ENCODE results near the gene DDX3X.
"Not testable (repeated sequence)": the region's sequence is repeated elsewhere in the genome, so short reads cannot be mapped to it uniquely, and the experiment has no call there.

The DDX3X gene

DNA sequence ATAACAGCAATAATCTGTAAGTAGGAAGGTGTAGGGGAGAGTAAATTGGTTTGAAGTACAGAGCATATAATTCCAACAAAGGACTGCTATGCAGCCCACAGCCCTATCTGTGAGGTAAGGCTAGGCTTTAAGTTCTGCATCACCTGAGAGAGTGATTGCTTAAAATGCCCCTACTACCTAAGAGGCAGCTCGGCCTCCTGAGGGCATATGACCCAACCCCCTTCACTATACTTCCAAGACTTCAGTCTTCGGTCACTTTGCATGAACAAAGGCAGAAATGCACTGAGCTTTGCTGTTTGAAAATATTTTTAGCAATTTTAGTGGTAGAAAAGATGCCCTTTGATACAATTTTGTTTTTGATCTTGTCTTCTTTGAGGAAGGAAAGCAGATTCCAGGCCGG is 4.9 kb upstream of the DDX3X start:
- DNase-seq: no peak

DNA sequence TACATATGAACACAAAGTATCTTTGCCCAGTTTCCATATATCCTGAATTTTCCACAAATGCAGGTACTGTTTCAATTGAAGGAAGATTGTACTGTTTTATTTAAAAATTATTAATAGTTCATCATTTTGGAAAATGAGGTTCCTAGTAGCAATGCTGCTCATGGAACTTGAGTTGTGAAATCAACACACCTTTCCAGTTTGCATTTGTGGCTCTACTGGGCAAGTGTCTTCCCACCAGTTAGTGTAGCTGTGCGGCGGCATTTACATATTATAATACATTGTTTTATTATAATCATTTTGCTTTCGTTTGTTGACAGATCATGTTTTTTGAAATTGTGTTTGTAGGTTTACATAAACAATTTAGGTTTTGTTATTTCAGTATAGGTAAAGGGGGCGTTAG is 2.0 kb upstream of the DDX3X start:
- DNase-seq: no peak

DNA sequence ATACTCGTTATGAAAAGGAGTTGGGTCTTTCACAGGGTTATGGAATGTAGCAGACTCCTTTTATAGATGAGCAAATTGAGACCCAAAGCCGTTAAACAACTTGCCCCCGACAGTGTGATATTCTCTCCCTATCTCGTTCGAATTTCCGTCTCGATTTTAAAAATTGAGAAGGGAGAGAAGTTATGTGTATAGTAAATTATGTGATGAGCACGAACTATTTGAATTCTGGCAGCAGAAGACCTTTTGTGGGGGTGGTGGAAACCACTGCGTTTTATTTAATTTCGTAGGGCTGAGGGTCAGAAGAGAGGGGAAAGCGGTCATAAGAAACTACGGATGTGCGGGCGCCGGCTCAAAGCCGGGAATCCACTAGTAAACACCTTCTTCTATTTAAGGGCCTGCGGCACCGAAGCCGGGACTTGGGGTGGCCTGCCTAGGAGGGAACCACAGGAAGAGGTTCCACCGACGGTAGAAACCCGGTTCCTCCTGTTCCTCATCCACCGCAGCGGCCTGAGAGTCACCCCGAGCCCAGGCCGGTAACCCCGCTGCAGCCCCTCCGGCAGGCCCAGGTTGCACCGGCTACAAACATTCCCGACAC is 1.5 kb upstream of the DDX3X start:
- peak; percentile 36 for DNase-seq

DNA sequence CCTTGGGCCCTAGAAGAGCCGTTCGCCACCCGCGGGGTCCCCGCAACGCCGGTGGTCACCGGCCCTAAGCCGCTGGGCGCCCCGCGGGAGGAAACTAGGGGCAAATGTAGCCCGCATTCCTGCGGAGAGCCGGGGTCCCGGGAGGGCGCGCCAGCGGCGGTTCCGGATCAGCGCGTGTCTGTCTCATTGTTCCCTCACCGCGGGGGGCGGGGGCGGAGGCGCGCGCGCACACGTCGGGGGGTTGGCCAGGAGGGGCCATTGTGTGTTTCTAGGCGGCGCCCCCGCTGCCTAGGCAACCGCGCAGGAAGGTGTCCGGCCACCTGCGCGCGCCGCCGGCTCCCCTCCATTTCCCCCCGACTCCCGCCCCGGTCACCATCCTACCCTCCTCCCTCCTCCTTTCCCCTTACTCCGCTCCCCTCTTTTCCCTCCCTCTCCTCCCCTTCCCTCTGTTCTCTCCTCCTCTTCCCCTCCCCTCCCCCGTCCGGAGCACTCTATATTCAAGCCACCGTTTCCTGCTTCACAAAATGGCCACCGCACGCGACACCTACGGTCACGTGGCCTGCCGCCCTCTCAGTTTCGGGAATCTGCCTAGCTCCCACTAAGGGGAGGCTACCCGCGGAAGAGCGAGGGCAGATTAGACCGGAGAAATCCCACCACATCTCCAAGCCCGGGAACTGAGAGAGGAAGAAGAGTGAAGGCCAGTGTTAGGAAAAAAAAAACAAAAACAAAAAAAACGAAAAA is 789 bp upstream of the DDX3X start:
- DNase-seq: peak; percentile 89

DNA sequence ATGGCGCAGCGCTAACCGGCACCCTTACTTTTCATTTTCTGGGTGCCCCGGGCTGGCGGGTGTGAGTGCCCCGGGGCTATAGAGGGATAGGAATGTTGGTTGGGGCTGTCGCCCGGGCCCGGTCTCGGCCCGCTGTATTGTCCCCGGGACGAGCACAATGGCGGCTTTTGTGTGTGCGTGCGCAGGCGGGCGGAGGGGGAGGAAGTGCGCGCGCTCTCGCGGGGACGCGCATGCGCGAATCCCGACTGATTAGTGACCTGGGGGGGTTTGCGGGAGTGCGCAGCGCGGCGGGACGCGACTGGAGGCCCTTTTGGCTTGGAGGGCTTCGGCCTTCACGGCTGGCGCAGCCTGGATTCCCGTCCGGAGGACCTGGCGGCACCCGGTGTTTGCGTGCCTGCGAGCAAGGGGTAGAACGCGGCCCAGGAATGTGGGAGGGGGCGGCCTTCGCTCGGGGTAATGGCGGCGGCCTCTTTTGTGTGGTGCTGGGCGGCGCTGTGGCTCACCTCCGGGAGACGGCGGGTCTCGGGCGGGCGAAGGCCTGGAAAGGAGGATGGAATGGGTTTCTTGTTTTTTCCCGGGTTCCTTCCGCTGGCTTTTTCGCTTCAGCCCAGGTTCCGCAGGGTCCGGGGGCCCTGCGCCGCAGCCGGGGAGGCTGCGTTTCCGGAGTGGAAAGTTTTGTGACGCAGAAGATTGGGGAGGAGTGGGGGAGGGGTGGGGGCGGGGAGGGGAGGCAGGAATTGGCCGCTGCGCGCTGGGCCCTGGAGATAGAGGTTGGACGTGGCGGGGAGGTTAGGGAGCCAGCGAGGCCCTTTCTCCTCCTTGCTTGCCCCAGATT is 618 bp downstream of the DDX3X start:
- peak; percentile 82 for DNase-seq

DNA sequence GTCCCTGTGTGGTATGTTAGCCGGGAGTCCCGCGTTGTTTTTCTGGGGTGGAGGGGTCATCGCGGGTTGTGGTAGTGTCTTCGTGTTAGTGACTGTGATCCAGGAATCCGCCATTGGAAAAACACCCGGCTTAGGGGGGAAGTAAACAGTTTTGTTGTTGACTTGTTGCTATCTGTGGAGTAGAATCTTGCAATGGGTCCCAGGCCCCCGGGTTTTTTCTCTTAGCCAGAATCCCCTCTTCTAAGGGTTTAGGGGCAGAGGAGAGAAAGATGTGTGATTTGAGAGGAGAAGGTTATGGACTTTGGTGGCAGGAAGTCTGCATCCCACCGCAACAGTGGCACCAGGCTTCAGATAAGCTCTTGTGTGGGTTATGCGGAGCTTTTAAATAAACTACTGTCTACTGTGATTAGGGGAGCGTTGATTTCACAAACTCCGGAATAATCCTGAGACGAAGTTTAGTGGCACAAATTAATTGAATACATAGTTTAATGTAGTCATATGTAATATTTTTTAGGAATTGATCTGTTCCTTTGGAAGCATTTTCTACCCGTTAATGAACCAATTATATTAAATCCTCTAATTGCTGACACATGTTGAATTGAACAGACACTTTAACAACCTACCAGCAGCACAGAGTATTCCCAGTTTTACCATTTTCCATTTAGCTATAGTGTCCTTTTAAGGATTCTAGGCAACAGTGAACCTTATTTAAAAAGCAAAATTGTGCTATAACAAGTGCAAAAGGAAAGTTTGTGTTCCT is 1.4 kb downstream of the DDX3X start:
- no peak for DNase-seq

DNA sequence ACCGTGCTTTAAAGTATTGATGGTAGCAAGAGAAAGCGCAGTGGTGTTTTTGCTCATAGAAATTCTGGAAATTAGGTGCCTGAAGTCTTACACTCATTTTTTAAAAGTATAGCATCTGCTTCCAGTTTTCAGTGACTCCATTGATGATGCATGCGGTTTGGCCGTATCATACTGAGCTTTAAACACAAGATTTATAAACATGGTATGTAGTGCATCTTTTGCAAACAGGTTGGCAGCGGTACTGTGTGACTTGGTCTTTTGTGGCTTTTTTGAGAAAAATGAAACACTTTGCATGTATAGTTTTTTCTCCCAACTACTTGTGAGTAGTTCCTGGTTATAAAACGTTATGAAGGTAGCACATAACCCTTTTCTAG is 2.0 kb downstream of the DDX3X start:
- DNase-seq: no peak

DNA sequence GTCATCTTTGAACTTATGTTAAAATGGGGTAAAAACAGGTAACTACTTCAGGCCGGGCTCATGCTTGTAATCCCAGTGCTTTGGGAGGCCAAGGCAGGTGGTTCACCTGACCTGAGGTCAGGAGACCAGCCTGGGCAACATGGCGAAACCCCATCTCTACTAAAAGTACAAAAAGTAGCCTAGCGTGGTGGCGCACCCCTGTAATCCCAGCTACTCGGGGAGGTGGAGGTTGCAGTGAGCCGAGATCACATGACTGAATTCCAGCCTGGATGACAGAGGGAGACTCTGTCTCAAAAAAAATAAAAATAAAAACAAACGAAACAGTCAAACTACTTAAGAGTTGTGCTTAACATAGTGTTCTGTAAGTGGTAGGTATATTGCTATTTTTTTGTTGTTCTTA is 2.5 kb downstream of the DDX3X start:
- DNase-seq: no peak

DNA sequence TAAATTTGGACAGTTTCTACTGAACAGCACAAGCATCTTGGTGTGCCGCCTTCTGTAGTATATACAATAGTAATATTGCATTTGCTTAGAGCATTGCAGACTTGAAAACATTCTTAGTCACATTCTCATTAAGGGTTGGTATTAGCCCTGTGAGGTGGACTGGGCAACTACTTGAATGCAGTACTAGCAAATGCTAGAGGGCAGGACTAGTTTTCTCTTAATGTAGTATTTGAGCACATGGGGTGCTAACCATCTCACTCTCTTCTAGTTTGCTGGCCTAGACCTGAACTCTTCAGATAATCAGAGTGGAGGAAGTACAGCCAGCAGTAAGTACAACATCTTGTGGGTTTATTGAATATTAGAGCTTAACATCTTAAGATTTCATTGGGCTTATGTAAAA is 3.2 kb downstream of the DDX3X start:
- DNase-seq: no peak

DNA sequence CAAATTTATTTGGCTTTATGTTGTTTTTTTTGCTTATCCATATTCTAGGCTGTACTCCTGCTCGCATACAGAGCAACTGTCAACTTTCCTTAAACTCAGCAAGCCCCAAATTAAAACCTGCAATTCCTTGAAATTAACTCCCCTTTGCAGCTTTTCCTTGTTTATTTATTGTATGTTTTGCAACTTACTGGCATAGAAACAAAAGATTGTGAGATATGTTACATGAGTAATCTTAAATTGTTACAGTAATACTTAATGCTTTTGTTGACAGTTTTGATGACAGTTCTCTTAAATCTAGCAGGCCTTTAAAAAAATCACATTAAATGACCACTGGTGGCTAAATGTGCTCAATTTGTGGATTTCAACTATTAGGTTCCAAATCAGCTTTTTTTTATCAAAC is 4.5 kb downstream of the DDX3X start:
- DNase-seq: no peak

DNA sequence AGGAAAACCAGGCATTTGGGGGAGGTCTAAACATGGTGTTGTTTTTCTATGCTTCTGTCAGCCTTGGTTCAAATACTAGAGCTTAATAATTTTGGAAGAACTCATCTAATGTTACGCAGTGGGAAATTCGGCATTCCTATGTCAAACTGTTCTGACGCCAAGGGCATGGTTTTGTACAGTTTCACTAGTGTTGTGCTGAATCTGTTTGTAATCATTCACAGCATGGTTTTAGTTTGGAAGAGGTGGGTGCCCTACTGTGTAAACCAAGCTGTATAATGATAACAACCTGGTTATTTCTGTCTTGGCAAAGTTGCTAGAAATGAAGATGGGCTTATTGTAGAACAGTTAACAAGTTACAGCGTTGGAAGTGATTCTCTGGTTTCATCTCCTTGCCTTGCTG is 5.2 kb downstream of the DDX3X start:
- no peak for DNase-seq

DNA sequence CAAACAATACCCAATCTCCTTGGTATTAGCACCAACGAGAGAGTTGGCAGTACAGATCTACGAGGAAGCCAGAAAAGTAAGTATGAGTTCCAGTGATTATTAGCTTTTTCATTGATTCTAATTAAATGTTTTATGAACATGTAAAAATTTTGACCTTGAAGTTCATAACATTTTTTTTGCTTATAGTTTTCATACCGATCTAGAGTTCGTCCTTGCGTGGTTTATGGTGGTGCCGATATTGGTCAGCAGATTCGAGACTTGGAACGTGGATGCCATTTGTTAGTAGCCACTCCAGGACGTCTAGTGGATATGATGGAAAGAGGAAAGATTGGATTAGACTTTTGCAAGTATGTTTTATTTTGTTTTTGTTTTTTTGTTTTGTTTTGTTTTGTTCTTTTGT is 10.1 kb downstream of the DDX3X start:
- no peak for DNase-seq

DNA sequence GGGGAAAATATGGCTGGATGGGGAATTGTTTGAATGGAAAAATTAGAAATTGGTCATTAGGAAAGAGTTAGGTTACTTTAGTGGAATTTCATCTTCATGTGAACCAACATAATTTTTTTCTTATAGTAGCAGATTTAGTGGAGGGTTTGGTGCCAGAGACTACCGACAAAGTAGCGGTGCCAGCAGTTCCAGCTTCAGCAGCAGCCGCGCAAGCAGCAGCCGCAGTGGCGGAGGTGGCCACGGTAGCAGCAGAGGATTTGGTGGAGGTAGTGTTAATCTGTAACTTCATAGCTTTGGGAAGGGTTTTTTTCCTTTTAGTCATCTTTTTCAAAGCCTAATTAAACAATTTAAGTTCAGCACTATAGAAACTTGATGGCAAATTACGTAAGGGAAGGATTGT is 13.2 kb downstream of the DDX3X start:
- DNase-seq: no peak

DNA sequence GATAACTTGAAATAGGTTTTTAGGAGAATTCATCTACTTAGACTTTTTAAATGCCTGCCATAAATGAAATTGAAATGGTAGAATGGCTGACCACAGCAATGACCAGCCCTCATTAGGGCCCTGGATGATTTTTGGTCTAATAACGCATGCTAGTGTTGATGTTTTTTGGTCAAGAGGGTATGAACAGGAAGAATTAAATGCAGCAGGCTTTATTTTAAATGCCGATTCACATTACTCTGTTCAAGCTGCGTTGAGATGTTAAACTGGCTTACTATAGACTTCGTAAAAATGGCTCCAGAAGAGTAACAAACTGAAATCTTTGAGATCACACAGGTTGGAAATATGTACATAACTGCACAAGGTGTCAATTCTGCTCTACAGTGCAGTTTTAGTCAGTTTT is 14.6 kb downstream of the DDX3X start:
- DNase-seq: no peak

DNA sequence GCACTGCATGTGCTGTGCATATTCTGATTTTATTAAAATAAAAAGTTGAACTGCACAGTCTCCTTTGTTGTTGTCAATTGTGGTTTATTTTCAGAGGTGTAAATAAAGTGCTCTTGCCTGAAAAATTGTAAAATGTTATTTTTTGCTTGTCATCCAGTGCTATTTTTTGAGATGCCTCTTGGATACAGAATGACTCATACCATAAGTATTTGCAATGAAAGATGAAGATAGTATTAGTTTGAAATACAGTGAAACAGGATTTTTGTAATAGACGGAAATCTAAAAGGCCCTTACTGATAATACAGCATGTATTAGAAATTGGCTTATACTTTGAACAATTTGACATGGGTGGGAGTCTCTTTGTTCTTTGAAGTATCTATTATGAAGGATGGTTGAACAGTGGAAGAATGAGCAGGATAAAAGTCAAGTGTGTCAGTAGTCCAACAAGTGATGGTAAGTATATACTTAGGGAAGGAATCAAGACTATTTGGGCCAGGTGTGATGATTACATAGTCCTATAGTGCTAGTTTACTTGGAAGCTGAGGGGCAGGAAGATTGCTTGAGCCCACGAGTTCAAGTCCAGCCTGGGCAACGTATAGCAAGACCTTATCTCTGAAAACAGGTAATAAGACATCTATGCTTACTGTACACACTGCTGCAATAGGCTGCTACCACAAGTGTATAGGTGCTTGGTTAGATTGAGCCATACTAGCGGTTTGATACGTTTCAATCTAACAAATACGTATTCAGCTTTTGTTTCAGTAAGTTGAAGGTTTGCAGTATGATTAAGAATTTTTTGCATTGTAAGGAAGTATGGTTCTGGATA is 16.4 kb downstream of the DDX3X start:
- no peak for DNase-seq

DNA sequence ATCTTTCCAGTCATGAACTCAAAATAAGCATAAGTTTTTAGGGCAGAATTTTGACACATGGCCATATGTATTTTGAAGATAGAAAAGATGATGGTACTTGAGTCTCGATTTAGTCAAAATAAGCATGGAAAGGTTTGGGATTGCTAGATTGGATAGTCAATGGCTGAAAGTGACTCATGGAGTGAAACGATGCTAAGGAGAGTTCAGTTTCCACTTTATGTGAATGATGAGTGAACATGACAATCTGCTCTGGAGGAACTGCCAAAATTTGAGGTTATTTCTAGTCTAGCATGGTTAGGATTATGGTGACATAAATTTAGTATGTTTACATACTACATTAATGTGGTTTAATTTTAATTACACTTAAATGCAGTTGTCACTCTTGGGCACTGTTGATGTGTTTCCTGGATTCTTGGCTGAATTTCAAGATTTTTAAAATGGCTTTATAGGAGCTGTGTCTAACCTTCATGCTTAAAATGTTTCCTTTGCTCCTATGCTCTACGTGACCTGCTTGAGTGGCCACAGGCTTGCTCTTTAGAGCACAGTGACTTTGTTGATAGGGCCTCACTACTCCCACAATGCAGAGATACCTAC is 17.1 kb downstream of the DDX3X start:
- no peak for DNase-seq

DNA sequence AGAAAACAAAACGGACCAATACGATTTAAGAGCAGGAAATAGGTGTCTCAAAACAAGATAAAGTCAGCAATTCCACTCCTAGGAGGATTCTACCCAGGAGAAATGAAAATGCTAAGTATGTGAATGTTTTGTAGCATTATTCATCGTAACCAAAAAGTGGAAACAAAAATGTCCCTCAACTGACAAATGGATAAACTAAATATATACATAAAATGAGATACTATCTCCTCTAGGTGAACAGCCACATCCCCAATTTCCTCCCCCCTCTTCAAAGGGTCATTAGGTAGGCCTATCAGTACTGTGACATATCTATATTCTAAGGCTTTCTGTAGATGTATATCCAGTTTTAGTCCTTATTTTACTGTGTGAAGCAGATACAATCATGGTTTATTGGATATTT is 18.0 kb downstream of the DDX3X start:
- no peak for DNase-seq

DNA sequence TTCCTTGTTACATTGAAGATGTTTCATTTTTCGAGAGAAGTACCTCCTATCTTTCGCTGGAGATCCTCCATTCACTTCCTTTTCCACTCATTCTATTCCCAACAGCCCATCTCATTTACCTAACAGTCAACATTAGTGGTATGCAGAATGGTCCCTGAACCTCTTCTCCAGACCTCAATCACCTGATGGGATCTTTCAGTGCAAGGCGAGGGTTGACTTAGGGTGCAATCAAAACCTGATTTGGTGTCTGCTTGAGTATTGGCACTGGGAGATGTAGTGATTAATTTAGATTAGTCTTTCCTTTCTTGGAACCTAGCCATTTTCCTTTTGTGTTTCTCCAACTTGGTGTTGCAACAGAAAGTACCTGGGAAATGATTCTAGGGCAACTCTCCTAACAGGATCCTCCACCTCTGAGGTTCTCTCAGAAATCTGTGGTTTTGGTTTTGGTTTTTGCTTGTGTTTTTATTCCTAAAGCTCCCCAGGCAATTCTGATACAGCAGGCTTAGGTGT is 18.4 kb downstream of the DDX3X start:
- DNase-seq: no peak

DNA sequence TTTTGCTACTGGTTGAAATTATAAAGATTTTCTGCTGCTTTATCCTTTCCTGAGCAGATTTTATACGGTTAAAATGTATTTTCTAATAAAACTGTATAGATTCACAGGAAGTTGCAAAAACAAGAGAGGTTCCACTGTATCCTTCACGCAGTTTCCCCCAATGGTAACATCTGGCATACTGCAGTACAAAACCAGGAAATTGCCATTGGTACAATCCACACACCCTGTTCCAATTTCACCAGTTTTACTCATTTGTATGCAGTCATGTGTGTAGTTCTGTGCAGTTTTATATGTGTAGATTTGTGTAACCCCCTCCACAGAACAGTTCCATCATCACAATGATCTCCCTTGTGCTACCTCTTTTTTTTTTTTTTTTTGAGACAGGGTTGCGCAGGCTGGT is 20.0 kb downstream of the DDX3X start:
- no peak for DNase-seq

DNA sequence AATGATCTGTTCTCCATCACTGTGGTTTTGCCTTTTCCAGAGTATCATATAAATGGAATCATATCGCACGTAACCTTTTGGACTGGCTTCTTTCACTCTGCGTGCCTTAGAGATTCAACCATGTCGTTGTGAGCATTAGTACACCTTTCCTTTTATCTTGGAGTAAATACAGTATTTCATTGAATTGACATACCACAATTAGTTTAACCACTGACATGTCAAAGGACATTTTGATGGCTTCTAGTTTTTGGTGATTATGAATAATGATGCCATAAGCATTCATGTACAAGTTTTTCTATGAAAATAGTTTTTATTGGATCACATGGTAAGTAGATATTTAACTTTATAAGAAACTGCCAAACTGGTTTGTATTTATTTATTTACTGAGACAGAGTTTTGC is 35.2 kb downstream of the DDX3X start:
- no peak for DNase-seq

DNA sequence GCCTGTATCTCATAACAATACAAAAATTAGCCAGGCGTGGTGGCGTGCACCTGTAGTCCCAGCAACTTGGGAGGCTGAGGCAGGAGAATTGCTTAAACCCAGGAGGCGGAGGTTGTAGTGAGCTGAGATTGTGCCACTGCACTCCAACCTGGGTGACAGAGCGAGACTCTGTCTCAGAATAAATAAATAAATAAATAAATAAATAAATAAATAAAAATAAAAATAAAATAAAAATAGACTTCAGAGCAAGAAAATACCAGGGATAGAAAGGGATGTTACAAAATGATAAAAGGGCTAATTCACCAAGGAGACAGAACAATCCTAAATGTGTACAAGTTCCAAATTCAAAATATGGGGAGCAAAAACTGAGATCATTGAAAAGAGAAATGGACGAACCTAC is 37.6 kb downstream of the DDX3X start:
- not testable (repeated sequence) for DNase-seq
